ENCODE measurements around the gene TARBP2. TPM values are rescaled to one million over a fixed set of nuclear protein-coding genes. Genes with fewer than 3 reads are reported as not detected.

TARBP2 gene
- total and polyA plus RNA-seq, 4 donors: 15.7 to 22.0 (median 18.4) TPM

- H3K9ac ChIP-seq (ENCODE audit: low read depth in 1 of 2, low read length in 2 of 2): no peak overlapping the region
- H3K9me3 ChIP-seq (ENCODE audit: control insufficient read depth in 4 of 4, low read length in 3 of 4): no peaks in the 10 kb centered on the region
- peaks cover 4 to 63% (median 44%) of the 10 kb centered on the region in 4 donors for H3K36me3 ChIP-seq (ENCODE audit: control insufficient read depth in 4 of 4, insufficient read depth in 3 of 4, low read depth in 1 of 4, low read length in 3 of 4)
- TF ChIP-seq EGR1 (IDR thresholded peaks at IDR 0.05; ENCODE audit: low read depth in 2 of 2): no peak
- TF ChIP-seq NR2F2 (IDR thresholded peaks at IDR 0.05): no peak
- TF ChIP-seq YY1 (IDR thresholded peaks at IDR 0.05): no peak
- no peak for DNase-seq (ENCODE audit: low spot score)
- no peaks in the 10 kb centered on the region for H3K27me3 ChIP-seq (ENCODE audit: control insufficient read depth in 4 of 4, insufficient read depth in 4 of 4, low read length in 3 of 4)
- peaks cover 0 to 3% (median under 1%) of the 10 kb centered on the region in 4 donors for H3K4me1 ChIP-seq (ENCODE audit: control insufficient read depth in 4 of 4, insufficient read depth in 4 of 4, low read length in 3 of 4)
- whole genome bisulfite sequencing: 87% methylated on average over 6 of the region's 6 CpGs
- H3K4me3 ChIP-seq (ENCODE audit: low read depth in 1 of 3, low read length in 3 of 3): no peak overlapping the region
- H3K27ac ChIP-seq (ENCODE audit: low read depth in 1 of 2, low read length in 2 of 2): no peak overlapping the region
These were observed 13.7 kb downstream of the TARBP2 start for GRCh38 chr12:53514628-53515290.

- Histone ChIP-seq H3K36me3 (ENCODE audit: control insufficient read depth in 4 of 4, insufficient read depth in 3 of 4, low read depth in 1 of 4, low read length in 3 of 4) (peaks cover 7 to 65% (median 48%) of the 10 kb centered on the region in 4 donors), H3K9me3 (ENCODE audit: control insufficient read depth in 4 of 4, low read length in 3 of 4) (no peaks in the 10 kb centered on the region), H3K9ac (ENCODE audit: low read depth in 1 of 2, low read length in 2 of 2) (no peak overlapping the region), H3K27ac (ENCODE audit: low read depth in 1 of 2, low read length in 2 of 2) (no peak overlapping the region), H3K4me3 (ENCODE audit: low read depth in 1 of 3, low read length in 3 of 3) (no peak overlapping the region), H3K4me1 (ENCODE audit: control insufficient read depth in 4 of 4, insufficient read depth in 4 of 4, low read length in 3 of 4) (peaks cover 0 to 2% (median under 1%) of the 10 kb centered on the region in 4 donors), H3K27me3 (ENCODE audit: control insufficient read depth in 4 of 4, insufficient read depth in 4 of 4, low read length in 3 of 4) (no peaks in the 10 kb centered on the region)
- no peak for TF ChIP-seq FOXA2 (IDR thresholded peaks at IDR 0.05)
- no peak for TF ChIP-seq HNF4G (IDR thresholded peaks at IDR 0.05)
- TF ChIP-seq TAF1 (conservative IDR thresholded peaks at IDR 0.05): no peak
- WGBS: 86% methylated on average over 2 of the region's 2 CpGs
- no peak for DNase-seq (ENCODE audit: low spot score)
These were observed 14.2 kb downstream of the TARBP2 start for GRCh38 chr12:53515291-53515680.

GRCh38 chr12:53516758-53517455, 15.8 kb downstream of the TARBP2 start:
- H3K27me3 ChIP-seq (ENCODE audit: control insufficient read depth in 4 of 4, insufficient read depth in 4 of 4, low read length in 3 of 4): no peaks in the 10 kb centered on the region
- WGBS: 89% methylated on average over 13 of the region's 13 CpGs
- no peak for DNase-seq (ENCODE audit: low spot score)
- H3K9me3 ChIP-seq (ENCODE audit: control insufficient read depth in 4 of 4, low read length in 3 of 4): no peaks in the 10 kb centered on the region
- no peak overlapping the region for H3K9ac ChIP-seq (ENCODE audit: low read depth in 1 of 2, low read length in 2 of 2)
- TF ChIP-seq, protein P1, sequence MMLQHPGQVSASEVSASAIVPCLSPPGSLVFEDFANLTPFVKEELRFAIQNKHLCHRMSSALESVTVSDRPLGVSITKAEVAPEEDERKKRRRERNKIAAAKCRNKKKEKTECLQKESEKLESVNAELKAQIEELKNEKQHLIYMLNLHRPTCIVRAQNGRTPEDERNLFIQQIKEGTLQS (IDR thresholded peaks at IDR 0.05): no peak
- TF ChIP-seq, protein P2, sequence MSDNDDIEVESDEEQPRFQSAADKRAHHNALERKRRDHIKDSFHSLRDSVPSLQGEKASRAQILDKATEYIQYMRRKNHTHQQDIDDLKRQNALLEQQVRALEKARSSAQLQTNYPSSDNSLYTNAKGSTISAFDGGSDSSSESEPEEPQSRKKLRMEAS (IDR thresholded peaks at IDR 0.05): no peak
- no peak for TF ChIP-seq FOXA2 (IDR thresholded peaks at IDR 0.05)
- H3K4me3 ChIP-seq (ENCODE audit: low read depth in 1 of 3, low read length in 3 of 3): no peak overlapping the region
- H3K36me3 ChIP-seq (ENCODE audit: control insufficient read depth in 4 of 4, insufficient read depth in 3 of 4, low read depth in 1 of 4, low read length in 3 of 4): peaks cover 9 to 77% (median 53%) of the 10 kb centered on the region in 4 donors
- no peak overlapping the region for H3K27ac ChIP-seq (ENCODE audit: low read depth in 1 of 2, low read length in 2 of 2)
- H3K4me1 ChIP-seq (ENCODE audit: control insufficient read depth in 4 of 4, insufficient read depth in 4 of 4, low read length in 3 of 4): no peaks in the 10 kb centered on the region

DNA sequence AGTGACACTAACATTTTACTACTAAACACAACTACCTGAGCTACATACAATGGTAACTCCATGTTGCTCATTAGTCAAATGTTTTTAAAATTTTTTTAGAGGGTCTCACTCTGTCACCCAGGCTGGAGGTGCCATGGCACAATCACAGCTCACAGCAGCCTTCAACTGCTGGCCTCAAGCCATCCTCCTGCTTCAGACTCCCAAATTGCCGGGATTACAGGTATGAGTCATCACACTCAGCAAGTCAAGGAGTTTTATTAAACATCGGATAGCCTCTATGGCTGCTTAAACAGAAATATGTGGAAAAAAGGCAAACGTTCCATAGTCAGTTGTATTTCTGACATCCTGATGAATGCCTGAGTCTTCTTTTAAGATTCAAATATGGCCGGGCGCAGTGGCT, 17.3 kb downstream of the TARBP2 start:
- no peak for DNase-seq (ENCODE audit: low spot score)
- no peaks in the 10 kb centered on the region for H3K9me3 ChIP-seq (ENCODE audit: control insufficient read depth in 4 of 4, low read length in 3 of 4)
- no peaks in the 10 kb centered on the region for H3K27me3 ChIP-seq (ENCODE audit: control insufficient read depth in 4 of 4, insufficient read depth in 4 of 4, low read length in 3 of 4)
- no peak overlapping the region for H3K4me3 ChIP-seq (ENCODE audit: low read depth in 1 of 3, low read length in 3 of 3)
- WGBS: 93% methylated on average over 5 of the region's 5 CpGs
- no peak overlapping the region for H3K27ac ChIP-seq (ENCODE audit: low read depth in 1 of 2, low read length in 2 of 2)
- H3K36me3 ChIP-seq (ENCODE audit: control insufficient read depth in 4 of 4, insufficient read depth in 3 of 4, low read depth in 1 of 4, low read length in 3 of 4): peaks cover 13 to 78% (median 57%) of the 10 kb centered on the region in 4 donors
- TF ChIP-seq, protein P2 (IDR thresholded peaks at IDR 0.05): no peak
- TF ChIP-seq NR2F2 (IDR thresholded peaks at IDR 0.05) (no peak), HNF4G (IDR thresholded peaks at IDR 0.05) (no peak), RXRA (IDR thresholded peaks at IDR 0.05) (no peak), TAF1 (conservative IDR thresholded peaks at IDR 0.05) (no peak), CTCF (IDR thresholded peaks at IDR 0.05; ENCODE audit: low read depth, low read length, missing input control) (no peak), EGR1 (IDR thresholded peaks at IDR 0.05; ENCODE audit: low read depth in 2 of 2) (no peak), SP1 (IDR thresholded peaks at IDR 0.05) (no peak), HNF4A (conservative IDR thresholded peaks at IDR 0.05) (no peak), FOXA1 (IDR thresholded peaks at IDR 0.05) (no peak), ZBTB33 (IDR thresholded peaks at IDR 0.05) (no peak), FOXA2 (IDR thresholded peaks at IDR 0.05) (no peak), RAD21 (IDR thresholded peaks at IDR 0.05) (no peak)
- TF ChIP-seq, protein P1 (IDR thresholded peaks at IDR 0.05): no peak
- H3K9ac ChIP-seq (ENCODE audit: low read depth in 1 of 2, low read length in 2 of 2): no peak overlapping the region
- no peaks in the 10 kb centered on the region for H3K4me1 ChIP-seq (ENCODE audit: control insufficient read depth in 4 of 4, insufficient read depth in 4 of 4, low read length in 3 of 4)

Data from liver (tissue), 9 donors.